GM18505 (cell line): ENCODE measurements around the gene SERPINE1.

Experiments used
- ATAC-seq: cut with Tn5 transposase; IDR thresholded peaks from one replicate; pipeline ENCODE4 v1.9.1; 2021; ENCODE audit not compliant: unreplicated experiment
- POLR2A ChIP-seq: IDR thresholded peaks from 4 replicates; pipeline ENCODE4 v1.6.1; 2011; ENCODE audit warnings: borderline replicate concordance; ENCODE audit not compliant: insufficient read depth, insufficient read length; ENCODE audit errors: extremely low read depth

The SERPINE1 gene

DNA sequence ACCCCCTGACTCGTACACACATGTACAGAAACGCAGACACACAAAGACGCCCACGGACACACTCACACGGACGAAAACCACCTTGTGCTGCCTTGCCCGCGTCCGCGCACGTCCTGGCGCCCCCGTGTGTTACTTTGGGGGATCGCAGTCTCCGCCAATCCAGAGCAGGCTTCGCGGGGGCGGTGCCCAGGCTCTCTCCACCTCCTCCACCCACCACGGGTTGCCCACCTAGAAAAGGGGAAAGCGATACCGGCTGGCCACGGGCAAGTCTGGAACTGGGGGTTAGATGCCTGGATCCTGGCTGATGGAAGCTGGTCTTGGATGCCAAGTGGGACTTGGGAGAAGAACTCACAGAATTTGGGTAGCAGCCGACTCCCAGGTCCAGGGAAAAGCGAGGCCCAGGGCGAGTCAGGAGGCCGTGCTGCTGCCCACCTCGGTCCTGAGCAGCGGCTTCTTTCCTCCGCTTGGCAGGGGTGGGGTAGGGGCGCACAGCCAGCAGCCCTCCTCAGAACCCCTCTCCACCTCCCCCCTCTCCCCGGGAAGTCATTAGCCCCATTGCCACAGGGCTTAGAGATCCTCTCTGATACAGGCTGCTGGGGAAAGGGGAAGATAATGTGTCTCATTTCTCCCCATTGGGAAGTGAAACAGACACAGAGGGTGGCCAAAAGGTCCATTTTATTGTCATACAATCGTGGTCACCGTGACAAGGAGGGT, 43.1 kb downstream of the SERPINE1 start:
- TF ChIP-seq POLR2A = no peak
- no peak for ATAC-seq

DNA sequence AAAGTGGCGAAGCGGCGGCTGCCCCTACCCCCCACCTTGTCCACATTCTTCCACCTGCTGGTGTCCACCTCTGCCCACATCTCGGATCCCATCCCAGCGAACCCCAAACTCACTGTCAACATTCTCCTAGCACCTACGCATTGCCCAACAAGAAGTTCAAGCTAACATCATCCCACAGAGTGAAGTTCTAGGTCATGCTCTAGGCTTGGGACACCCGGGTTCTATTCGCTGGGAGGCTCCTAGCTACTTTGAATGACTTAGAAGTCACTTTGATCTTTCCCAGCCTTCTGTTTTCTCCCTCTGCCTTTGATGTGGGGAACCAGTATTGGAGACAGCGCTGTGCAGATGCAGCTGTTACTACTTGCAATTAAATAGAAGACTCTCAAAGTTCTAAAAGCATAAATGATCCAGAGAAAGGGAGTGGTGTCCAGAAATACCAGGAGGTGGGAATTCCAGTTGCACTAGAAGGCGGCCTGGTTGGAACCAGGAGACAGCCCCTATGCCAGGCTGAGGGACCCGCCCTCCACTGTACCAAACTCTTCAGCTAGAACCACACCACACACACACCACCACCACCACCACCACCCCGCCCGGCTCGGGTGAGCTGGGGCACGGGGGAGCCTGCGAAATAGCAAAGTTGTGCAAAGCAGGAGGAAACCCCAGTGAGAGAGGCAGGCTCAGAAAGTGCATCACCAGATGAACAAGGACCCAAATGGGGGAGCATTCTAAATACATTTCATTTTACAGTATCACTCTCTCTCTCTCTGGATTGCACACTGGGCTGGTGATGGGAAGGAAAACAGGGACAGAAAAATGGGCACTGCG, 43.9 kb downstream of the SERPINE1 start:
- ATAC-seq = no peak
- TF ChIP-seq POLR2A = no peak

DNA sequence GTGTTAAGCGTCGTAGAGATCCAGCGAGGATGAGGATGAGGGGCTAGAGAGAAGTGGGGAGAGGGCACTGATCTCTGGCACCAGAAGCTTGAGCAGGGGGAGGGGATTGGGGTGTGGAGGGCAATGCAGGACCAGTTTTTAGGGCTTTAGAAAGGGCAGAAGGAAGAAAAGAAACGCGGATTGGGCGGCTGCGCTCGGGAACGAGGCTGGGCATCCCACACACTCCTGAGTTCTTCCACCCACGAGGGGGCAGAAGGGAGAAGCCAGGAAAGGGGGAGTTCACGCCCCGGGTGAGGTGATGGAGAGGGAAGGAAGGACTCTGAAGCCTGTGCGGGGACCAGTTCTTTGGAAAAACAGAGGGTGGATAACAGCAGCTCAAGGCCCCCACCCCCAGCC, 44.5 kb downstream of the SERPINE1 start:
- ATAC-seq = no peak
- no peak for TF ChIP-seq POLR2A

DNA sequence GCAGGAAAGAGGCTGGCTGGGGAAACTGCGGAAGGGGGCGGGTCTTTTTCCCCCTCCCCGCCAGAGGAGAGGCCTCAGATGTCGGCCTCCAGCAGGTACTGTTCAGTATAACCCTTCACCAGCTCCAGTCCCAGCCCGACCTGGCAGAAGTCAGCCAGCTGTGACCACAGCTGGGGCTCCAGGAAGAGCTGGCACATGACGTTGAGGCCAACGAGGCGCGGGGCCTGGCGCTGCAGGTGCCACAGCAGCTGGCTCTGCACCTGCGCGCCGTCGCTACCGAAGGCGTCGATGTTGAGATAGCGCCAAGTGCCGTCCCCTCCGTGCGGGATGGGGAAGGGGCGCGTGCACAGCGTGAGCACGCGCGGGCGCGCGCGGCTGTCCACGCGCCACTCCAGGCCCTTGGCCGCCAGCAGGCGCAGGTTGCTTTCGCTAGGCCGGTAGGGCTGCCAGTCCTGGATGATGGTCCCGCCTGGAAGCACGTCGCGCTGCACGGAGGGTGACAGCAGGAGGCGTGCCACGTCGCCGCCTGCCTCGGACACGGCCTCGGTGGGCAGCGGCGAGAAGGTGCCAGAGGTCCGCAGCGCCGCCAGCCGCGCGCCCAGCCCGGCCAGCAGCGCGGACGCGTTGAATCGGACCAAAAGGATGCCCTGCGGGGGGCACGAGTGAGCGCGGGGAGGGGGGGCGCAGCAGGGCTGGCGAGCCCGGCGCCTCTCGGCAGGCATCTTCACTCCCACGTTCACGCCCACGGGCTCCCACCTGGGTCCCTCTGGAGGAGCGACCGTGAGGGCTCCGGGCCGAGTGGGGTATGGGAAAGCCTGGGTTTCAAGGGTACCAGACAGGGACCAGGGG, 45.3 kb downstream of the SERPINE1 start:
- no peak for ATAC-seq
- TF ChIP-seq POLR2A = no peak

DNA sequence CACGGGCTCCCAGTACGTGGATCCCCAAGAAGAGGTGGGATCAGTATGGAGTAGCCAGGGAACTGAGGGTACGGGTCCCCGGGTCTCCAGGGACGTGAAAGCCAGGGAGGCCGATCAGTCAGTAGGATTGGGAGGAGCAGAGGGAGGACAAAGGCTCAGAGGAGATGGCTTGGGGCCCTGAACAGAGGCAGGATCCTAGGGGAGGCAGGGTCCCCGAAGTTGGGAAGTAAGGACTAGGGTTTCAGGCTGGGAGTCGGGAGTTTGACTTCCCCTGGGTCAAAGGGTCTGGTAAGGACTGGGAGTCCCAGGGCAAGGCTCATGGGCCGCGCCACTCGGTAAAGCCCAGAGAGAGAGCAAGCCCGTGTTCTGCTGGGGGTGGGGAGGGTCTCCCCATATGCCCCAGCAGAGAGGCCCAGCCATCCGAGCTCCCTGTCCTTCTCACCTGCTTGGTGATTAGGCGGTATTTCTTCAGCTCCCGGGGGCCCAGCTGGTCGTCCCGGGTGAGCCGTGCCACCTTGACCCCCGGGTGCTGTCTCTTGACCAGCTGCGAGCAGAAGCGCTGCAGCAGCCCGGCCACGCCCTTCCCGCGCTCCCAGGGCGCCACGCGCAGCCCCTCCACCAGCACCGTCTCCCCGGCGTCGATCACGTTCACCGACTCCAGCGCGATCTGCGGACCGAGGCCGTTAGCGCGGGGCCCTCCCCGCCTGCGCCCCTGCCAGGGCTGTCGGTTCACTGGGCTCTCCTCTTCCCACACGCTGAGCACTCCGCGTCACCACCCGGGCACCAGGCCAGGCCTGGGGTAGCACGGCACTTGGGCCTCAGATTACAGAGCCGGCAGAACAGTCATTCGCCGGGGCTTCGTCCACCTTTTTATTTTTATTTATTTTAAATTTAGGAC, 46.2 kb downstream of the SERPINE1 start:
- ATAC-seq = no peak
- TF ChIP-seq POLR2A = no peak

DNA sequence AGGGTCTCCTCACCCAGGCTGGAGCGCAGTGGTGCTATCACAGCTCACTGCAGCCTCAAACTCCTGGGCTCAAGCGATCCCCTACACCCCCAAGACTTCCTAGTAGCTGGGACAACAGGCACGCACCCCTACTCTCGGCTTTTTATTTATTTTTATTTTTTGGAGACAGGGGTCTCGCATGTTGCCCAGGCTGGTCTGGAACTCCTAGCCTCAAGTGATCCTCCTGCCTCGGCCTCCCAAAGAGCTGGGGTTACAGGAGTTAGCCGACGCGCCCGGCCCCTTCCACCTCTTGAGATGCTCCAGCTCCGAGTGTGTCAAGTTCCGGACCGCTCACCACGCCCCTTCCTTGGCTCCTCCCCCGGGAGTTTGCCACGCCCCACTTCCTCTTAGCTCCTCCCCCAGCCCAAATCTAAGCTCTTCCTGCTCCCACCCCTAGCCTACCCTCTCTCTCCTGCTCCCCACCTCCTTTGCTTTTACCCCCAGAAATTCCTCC, 46.9 kb downstream of the SERPINE1 start:
- no peak for ATAC-seq
- TF ChIP-seq POLR2A = no peak

DNA sequence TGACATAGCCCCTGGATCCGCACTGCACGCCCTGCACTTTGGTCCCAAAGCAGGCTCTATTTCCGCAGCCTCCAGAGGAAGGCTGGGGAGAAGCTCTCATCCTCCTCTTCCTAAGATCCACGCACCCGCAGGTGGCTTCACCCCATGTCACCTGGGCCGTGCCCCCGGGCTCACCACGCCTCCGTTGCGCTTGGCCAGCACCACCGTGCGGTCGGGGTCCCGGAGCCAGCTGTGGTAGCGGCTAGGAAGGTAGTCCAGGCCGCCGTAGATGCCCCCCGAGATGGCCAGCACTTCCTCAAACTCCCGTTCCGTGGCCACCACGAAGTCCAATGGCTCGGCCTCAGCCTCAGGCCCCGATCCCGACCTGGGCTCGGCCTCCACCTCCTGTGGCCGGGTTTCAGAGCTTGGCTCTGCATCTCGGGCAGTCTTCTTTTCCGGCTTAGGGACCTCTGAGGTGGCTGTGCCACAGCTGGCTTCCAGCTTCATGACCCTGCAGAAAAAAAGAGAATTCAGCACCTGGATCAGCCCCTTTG, 47.5 kb downstream of the SERPINE1 start:
- no peak for ATAC-seq
- TF ChIP-seq POLR2A = no peak

DNA sequence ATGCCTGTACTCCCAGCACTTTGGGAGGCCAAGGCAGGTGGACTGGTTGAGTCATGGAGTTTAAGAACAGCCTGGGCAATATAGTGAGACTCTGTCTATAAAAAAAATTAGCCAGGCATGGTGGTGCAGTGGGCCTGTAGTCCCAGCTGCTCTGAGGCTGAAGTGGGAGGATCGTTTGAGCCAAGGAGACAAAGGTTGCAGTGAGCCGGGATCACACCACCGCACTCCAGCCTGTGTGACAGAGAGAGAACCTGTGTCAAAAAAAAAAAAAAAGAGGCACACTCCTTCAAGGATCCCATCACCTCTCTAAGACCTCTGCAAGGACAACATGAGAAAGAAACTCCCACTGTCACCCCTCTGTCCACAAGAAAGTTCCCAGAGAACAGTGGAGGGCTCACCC, 48.8 kb downstream of the SERPINE1 start:
- no peak for ATAC-seq
- TF ChIP-seq POLR2A = no peak

DNA sequence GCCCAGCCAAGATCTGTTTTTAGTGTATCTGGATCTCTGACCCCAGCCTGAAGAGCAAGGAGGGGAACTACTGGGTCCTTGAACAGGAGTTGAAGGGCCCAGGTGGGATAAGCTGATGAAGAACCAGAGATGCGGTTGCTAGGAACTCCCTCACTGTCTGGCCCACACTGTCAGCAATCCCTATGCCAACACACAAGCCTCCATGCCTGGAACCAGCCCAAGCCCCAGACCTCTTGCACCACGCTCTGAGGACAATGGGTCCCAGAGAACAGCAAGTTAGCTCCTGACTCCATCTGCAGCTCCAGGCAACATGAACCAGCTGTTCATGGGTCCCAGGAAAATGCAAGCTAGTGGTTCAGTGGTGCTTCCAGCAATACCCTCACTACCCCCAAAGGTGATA, 50.7 kb downstream of the SERPINE1 start:
- no peak for TF ChIP-seq POLR2A
- no peak for ATAC-seq

DNA sequence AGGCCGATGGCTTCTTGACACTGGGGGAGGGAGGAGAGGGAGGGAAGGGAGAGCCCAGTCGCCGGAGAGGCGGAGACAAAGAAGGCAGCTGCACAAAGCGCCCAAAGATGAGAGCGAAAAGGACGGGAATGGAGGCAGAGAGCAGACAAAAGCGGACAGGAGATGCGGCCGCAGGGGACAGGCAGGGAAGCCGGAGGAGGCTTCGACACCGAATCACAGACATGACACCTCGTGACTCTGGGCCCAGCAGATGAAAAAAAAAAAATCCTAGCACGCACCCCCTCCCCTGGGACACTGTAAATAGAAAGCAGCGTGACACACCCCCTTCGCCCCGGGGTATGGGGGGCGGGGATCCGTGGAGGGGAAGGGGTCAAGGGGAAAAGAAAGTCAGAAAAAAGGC, 52.2 kb downstream of the SERPINE1 start:
- ATAC-seq = no peak

DNA sequence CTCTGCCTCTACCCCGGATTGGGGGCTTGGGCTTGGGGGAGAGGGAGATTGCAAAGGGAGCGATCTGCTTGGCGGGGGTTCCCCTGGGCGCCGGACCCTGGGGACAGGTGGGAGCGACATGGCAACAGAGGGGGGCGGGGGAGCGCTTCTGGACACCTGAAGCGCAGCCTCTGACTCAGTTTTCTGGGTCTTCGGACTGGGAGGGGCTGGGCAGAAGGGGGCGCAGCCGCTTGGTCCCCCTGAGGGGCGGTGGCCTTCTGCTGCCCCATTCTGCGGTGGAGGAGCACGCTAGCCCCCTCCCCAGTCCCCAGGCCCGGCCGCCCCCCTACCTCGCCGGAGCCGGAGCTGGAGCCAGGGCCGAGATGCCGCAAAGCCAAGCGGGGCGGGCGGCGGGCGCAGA, 52.8 kb downstream of the SERPINE1 start:
- TF ChIP-seq POLR2A = no peak
- no peak for ATAC-seq

More for the DNA sequence above, 52.2 kb downstream of the SERPINE1 start:
- TF ChIP-seq POLR2A = no peak

DNA sequence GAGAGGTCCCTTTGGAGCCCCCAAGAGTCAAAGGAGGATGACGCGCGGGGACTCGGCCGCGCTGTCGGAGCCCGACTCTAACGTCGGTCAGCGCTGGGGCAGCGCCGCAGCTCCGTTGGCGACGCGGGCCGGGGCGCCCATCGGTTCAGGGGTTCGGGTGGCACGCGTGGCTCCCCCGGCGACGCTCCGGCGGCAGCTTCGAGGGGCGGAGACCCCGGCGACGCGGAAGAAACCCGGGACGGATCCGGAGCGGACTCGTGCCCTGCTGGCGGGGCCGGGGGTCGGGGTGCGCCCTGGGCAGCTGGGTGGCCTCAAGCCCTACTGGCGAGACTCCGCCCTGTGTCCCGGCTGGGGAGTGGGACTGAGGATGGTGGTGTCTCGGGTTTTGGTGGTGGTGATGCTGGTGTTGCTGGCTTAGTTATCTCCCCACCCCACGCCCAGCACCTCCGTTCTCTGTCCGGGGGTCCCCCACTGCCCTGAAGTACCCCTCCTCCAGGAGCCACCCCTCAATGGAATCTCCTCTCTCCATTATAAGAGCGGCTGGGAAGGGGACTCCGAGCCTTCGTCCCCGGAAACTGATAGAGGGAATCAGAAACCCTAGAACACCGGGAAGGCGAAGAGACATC, 53.3 kb downstream of the SERPINE1 start, which contains the start of gene NAT16:
TSS of gene NAT16 (minus strand) at position 164 of the 626 bp plus-strand sequence. CDS start 5,486 bp downstream, outside the sequence.
- no peak for ATAC-seq
- TF ChIP-seq POLR2A = no peak
